ENCODE measurements around the gene LRRC27. TPM values are rescaled to one million over a fixed set of nuclear protein-coding genes. Genes with fewer than 3 reads are reported as not detected.

The LRRC27 gene
- total RNA-seq, 2 experiments from 2014 or later, result 2.4 to 2.8 TPM

- no peaks in the 10 kb centered on the region for H3K9me3 Mint-ChIP-seq
- intact Hi-C loops (cut with DNase I, micrococcal nuclease), result loop anchor here (2.0 to 5.0 kb wide), 6 partner anchors 54 to 431 kb away; partner anchors contain the start of genes INPP5A (in 2 of the 2), BNIP3 (in 1 of the 2), PPP2R2D (in 1 of the 2) and PWWP2B (in 1 of the 2)
- CTCF ChIA-PET, result no interaction called here
- H3K27ac Mint-ChIP-seq, result peak overlapping the region; percentile 84
- H3K36me3 Mint-ChIP-seq (ENCODE audit: low read depth), result peaks cover 20% of the 10 kb centered on the region
- POLR2A ChIA-PET, result no interaction called here
- DNase-seq, result no peak
- Histone ChIP-seq H3K36me3 (ENCODE audit: insufficient read depth, low read length) (no peaks in the 10 kb centered on the region), H3K27me3 (ENCODE audit: control insufficient read depth in 1 of 2, insufficient read depth in 2 of 2, low read length in 2 of 2) (no peaks in the 10 kb centered on the region), H3K4me1 (ENCODE audit: insufficient read depth, low read length) (peaks cover 51% of the 10 kb centered on the region), H3K9me3 (ENCODE audit: control insufficient read depth in 1 of 2, insufficient read depth in 1 of 2, low read length in 2 of 2) (no peaks in the 10 kb centered on the region), H3K27ac (ENCODE audit: low read depth in 1 of 2, low read length in 2 of 2) (no peak overlapping the region), H3K4me3 (ENCODE audit: low read length) (no peak overlapping the region)
- no peak for TF ChIP-seq CTCF (IDR thresholded peaks at IDR 0.05)
- no peak for ATAC-seq (ENCODE audit: poor library complexity)
- no peaks in the 10 kb centered on the region for H3K27me3 Mint-ChIP-seq
- peaks cover 70% of the 10 kb centered on the region for H3K4me1 Mint-ChIP-seq (ENCODE audit: low read depth)
- H3K4me3 Mint-ChIP-seq, result peak overlapping the region; percentile 95
Observed at GRCh38 chr10:132333386-132333785, 1.4 kb downstream of the LRRC27 start.

DNA sequence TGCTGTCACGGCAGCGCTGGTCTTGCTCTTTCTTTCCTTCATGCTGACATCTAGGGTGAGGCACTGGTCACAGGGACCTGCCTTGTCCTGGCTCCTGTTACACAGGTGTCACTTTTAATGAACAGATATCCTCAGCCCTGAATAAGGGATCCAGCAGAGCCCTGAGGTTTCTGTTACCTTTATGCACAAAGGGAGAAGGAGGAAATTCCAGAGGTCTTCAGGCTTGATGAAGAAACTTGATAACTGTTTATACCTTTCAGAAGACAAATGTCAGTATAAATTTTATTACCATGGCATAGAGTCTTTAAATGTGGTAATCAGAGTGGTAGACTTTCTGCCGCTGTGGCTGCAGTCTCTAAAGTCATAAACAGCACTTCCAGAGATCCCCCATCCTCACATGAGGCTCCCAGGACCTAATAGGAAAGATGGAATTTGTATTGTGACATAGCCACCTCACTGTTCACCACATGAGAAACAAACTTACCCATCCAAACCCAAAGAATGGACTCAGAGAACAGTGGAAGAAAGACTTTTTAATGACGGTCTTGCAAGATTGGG, 2.7 kb downstream of the LRRC27 start:
- TF ChIP-seq CTCF (IDR thresholded peaks at IDR 0.05), result no peak
- ChIA-PET POLR2A (no interaction called here), CTCF (no interaction called here)
- intact Hi-C loops (cut with DNase I, micrococcal nuclease), result loop anchor here (5.0 kb wide), 5 partner anchors 53 to 432 kb away; partner anchors contain the start of genes INPP5A (in 2 of the 2), BNIP3 (in 1 of the 2) and PPP2R2D (in 1 of the 2)
- no peak overlapping the region for H3K27ac ChIP-seq (ENCODE audit: low read depth in 1 of 2, low read length in 2 of 2)
- ATAC-seq (ENCODE audit: poor library complexity) (no peak), DNase-seq (no peak)
- H3K27me3 ChIP-seq (ENCODE audit: control insufficient read depth in 1 of 2, insufficient read depth in 2 of 2, low read length in 2 of 2), result no peaks in the 10 kb centered on the region
- no peaks in the 10 kb centered on the region for H3K9me3 Mint-ChIP-seq
- H3K27me3 Mint-ChIP-seq, result no peaks in the 10 kb centered on the region
- H3K4me1 Mint-ChIP-seq (ENCODE audit: low read depth), result peaks cover 58% of the 10 kb centered on the region
- no peaks in the 10 kb centered on the region for H3K9me3 ChIP-seq (ENCODE audit: control insufficient read depth in 1 of 2, insufficient read depth in 1 of 2, low read length in 2 of 2)
- H3K4me1 ChIP-seq (ENCODE audit: insufficient read depth, low read length), result peaks cover 41% of the 10 kb centered on the region
- H3K4me3 Mint-ChIP-seq, result peak overlapping the region; percentile 95
- peaks cover 20% of the 10 kb centered on the region for H3K36me3 Mint-ChIP-seq (ENCODE audit: low read depth)
- no peak overlapping the region for H3K4me3 ChIP-seq (ENCODE audit: low read length)
- H3K36me3 ChIP-seq (ENCODE audit: insufficient read depth, low read length), result no peaks in the 10 kb centered on the region
- no peak overlapping the region for H3K27ac Mint-ChIP-seq

- Histone ChIP-seq H3K27ac (ENCODE audit: low read depth in 1 of 2, low read length in 2 of 2) (no peak overlapping the region), H3K9me3 (ENCODE audit: control insufficient read depth in 1 of 2, insufficient read depth in 1 of 2, low read length in 2 of 2) (no peaks in the 10 kb centered on the region), H3K4me1 (ENCODE audit: insufficient read depth, low read length) (peaks cover 34% of the 10 kb centered on the region), H3K4me3 (ENCODE audit: low read length) (no peak overlapping the region), H3K36me3 (ENCODE audit: insufficient read depth, low read length) (no peaks in the 10 kb centered on the region), H3K27me3 (ENCODE audit: control insufficient read depth in 1 of 2, insufficient read depth in 2 of 2, low read length in 2 of 2) (no peaks in the 10 kb centered on the region)
- Mint-ChIP-seq H3K36me3 (ENCODE audit: low read depth) (peaks cover 17% of the 10 kb centered on the region), H3K4me3 (peak overlapping the region; percentile 59), H3K4me1 (ENCODE audit: low read depth) (peaks cover 51% of the 10 kb centered on the region), H3K9me3 (no peaks in the 10 kb centered on the region), H3K27me3 (no peaks in the 10 kb centered on the region), H3K27ac (peak overlapping the region; percentile 54)
- DNase-seq (peak in 4 of 14 experiments; percentile 13 to 63 (median 30)), ATAC-seq (ENCODE audit: poor library complexity) (no peak)
- intact Hi-C loops (cut with DNase I, micrococcal nuclease), result no loop called here
- TF ChIP-seq CTCF (IDR thresholded peaks at IDR 0.05), result no peak
- ChIA-PET CTCF (no interaction called here), POLR2A (no interaction called here)
Observed at GRCh38 chr10:132335189-132336063, 3.4 kb downstream of the LRRC27 start.
